HG03045 (cell line): Measurements from ENCODE around the gene PLA2G15.

Experiments used
- ATAC-seq: cut with Tn5 transposase; IDR thresholded peaks from one replicate; pipeline ENCODE4 v1.9.1; 2021; ENCODE audit warnings: mild to moderate bottlenecking, moderate library complexity; ENCODE audit not compliant: unreplicated experiment

The PLA2G15 gene

DNA sequence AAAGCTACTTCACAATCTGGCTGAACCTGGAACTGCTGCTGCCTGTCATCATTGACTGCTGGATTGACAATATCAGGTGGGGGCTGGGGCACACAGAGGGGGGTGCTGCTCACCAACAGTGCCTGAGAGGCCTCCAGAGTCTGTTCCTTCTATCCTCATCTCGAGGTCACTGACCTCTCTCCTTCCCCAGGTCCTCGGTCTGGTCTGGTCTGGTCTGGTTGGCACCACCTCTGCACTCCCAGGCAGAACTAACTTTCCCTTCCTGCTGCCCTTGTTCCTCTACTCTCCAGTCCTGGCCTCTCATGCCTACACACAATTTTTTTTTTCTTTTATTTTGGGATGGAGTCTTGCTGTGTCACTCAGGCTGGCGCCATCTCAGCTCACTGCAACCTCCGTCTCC lies 4.2 kb downstream of the PLA2G15 start:
- no peak for ATAC-seq

- ATAC-seq = no peak
Measured at GRCh38 chr16:68250951-68251350, 5.8 kb downstream of the PLA2G15 start.

- ATAC-seq = no peak
Measured at GRCh38 chr16:68251832-68252231, 6.7 kb downstream of the PLA2G15 start.

- ATAC-seq = no peak
Measured at GRCh38 chr16:68252383-68252782, 7.2 kb downstream of the PLA2G15 start.

GRCh38 chr16:68253721-68254120 lies 8.5 kb downstream of the PLA2G15 start:
- ATAC-seq = no peak

DNA sequence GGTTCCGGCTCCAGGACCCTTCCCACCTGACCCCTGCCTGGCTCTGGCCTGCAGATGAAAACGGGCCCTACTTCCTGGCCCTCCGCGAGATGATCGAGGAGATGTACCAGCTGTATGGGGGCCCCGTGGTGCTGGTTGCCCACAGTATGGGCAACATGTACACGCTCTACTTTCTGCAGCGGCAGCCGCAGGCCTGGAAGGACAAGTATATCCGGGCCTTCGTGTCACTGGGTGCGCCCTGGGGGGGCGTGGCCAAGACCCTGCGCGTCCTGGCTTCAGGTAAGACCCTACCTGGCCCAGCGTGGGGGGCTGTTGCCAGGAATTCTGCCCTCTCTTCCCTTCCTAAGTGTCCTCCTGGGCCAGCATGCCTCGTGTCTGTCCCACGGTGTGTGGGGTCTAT lies 10.5 kb downstream of the PLA2G15 start:
- ATAC-seq = no peak

GRCh38 chr16:68257251-68257905 lies 12.2 kb downstream of the PLA2G15 start:
- no peak for ATAC-seq

DNA sequence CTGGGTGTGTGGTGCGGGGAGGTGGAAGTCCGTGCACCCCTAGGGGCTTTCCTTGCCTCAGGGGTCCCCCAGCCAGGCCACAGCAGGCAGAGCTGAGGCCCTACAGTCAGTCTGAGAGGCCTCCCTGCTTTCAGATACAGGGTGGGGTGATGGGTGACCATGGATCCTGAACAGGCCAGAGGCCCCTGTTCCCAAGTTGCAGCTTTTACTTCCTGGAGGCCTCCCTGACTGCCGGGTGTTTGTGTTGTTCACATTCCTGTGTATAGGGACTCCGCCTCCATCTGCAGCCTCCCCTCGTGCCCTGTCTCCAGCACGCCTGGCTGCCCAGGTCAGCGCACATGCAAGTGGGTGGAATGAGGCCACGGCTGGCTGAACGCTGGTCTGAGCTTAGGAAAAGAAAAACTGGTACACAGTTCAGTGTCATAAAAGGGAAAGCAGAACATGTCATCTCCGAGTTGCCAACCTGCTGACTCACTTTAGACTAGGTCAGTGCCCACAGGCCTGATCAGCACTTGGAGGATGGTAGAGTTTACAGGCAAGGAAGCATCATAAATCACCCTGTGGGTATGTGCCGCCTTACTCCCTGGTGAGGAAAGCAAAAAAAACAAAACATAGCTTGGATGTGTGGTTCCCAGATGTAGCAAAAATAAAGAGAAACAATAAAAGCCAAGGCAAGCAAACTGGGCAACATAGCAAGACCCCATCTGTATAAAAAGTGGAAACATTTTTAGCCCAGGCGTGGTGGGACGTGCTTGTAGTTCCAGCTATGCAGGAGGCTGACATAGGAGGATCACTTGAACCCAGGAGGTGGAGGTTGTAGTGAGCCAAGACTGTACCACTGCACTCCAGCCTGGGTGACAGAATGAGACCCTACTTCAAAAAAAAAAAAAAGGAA lies 13.0 kb downstream of the PLA2G15 start:
- no peak for ATAC-seq

GRCh38 chr16:68259007-68259825 lies 14.0 kb downstream of the PLA2G15 start:
- no peak for ATAC-seq

DNA sequence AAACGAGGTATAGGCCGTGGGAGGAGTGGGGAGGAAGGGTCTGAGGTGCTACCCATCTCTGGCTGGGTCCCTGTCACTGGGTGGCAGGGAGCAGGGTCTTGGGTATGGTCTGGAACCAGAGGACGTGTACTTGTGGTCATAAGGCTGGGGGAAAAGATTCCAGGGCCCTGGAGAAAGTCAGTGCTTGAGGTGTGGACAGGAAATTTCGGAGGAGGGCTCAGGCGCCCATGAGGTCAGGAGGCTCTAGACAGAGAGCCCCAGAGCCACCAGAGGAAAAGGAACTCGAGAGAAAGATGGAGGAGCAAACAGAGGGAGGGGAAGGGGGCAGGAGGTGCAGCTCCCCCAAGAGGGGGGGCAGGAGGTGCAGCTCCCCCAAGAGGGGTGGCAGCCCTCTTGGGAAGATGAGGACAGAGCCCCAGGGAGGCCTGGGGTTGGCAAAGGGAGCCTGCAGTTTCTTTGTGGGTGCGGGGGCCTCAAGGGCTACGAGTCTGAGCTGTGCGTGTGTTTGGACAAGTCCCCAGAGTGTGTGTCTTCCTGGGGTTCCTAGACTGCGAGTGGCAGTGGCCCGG lies 18.5 kb downstream of the PLA2G15 start:
- ATAC-seq = peak; percentile 3

DNA sequence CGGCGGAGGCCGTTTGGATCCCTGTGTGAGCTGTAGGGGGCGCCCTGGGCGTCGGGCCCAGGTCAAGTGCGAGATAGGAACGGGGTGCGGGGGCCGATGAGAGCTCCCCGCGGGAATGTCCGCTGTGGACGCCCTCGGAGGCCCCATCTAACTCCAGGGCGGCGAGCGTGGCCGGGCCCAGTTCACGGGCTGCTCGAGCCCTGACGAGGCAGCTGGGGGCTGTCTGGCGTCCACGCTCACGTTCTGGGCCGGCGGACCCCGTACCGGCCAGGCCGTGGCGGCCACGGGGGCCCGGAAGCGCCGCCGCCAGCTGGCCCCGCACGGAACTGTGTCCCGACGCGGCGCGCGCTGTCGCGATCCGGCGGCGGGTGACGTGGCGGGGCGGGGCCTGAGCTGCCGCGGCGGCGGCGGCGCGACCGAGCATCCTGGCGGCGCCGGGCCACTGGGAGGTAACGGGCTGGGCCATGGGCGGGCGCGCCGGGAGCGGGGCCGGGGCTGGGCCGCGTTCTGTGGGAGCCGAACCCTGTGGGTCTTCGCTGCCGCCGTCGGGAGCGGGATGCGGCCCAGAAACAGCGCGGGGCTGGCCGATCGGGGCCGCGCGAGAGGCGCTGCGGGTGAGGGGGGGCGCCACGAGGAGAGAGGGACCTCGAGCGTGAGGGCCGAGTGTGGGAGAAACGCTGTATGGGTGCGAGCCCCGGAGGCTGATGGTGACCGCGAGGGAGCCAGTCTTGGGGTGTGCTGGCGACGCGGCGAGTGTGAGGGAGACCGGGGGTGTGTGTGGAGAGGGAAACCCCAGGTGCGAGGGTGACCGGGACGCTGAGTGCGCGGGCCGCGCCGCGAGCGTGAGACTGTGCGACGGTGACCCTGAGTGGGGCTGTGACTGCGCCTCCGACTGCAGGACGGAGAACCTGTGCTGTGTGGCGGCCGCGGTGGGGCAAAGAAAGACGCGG lies 19.2 kb downstream of the PLA2G15 start, which contains the start of gene SLC7A6:
SLC7A6 (plus strand) TSS at position 399 of the 950 bp plus-strand sequence. CDS start 10,201 bp downstream, outside the sequence.
- ATAC-seq = peak; percentile 74

DNA sequence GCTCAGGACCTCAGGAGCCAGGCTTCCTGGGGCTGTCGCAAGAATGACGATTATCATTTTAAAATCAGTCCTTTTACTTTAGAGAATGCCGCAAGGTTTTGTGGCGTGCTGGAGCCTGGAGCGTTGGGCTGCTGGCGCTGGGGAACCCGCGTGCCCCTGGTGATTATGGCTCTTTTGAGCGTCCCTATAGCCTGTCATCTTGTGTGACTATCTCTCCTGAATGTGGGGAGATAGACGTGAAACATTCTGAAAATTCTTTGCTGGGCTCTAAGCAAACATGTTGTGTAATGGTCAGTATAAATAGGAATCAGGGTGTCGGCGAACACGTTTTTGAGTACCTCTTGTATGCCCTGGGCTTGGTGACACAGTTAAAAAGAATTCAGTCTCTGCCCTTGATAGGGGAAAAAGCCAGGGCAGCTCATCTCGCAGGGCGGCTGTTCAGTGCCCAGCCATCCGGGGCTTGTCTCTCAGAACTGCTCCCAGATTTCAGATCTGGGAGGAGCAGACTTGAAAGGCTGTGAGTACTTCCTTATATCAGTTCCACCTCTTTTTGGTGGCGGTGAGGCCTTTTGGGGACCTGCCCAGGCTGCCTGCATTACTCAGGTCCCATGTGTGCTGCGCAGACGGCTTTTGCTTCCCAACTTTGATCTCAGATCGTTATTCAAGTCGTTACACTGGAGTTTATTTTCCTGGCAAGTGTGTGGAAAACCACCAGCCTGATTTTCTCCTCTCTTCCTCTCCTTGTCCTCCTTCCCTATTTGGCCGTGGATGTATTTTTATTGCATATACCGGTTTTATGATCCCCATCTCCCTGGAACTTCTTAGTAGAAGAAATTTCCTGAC lies 20.1 kb downstream of the PLA2G15 start:
- ATAC-seq = no peak

- no peak for ATAC-seq
Measured at GRCh38 chr16:68267612-68268405, 22.6 kb downstream of the PLA2G15 start.

GRCh38 chr16:68269793-68270192 lies 24.6 kb downstream of the PLA2G15 start:
- no peak for ATAC-seq

GRCh38 chr16:68270353-68270752 lies 25.2 kb downstream of the PLA2G15 start:
- no peak for ATAC-seq

DNA sequence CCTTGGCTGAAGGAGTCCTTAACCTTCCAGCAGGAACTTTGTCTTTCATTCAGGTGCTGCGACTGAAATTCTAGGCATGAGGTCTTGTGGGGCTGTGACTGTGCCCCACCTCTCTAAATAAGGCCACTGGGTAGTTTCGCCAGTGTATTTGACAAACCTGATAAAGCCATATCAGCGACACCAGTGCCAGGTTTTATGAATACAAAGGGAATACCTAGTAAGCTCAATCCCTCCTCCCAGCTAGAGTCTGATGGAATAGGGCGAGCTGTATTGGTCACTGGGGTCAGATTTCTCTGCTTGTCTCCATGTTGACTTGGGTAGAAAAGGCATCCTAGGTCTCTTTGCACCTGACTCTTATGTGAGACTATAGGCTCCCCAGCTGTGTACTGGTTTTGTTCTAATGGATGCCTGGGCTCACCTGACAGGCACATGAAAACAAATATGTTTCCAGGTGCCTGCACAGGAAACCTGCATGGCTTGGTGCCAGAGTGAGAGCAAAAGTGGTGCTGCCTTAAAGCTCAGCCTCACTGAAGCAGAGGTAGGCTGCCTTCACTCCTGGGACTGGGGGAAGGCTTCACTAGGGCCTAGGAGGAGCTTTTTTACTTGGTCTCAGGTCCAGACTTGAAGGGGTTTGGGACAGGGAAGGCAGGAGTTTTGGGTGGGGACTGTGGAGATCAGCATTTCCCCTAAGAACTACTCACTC lies 27.5 kb downstream of the PLA2G15 start:
- ATAC-seq = no peak

DNA sequence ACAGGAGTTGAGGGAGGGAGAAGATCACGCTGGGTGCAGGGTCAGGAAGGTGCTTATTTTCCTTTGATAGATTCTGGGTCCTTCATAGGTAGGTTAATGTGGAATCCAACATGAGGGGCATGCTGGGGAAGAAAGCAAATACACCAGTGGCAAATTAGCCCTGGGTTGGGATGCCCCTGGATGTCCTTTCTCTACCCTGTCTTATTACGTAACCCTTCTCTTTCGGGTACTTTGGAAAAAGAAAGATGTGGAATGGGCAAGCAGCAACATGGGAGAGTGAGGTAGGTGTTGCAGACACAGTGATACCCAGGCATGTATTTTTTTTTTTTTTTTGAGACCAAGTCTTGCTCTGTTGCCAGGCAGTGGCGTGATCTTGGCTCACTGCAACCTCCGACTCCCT lies 28.3 kb downstream of the PLA2G15 start:
- no peak for ATAC-seq

DNA sequence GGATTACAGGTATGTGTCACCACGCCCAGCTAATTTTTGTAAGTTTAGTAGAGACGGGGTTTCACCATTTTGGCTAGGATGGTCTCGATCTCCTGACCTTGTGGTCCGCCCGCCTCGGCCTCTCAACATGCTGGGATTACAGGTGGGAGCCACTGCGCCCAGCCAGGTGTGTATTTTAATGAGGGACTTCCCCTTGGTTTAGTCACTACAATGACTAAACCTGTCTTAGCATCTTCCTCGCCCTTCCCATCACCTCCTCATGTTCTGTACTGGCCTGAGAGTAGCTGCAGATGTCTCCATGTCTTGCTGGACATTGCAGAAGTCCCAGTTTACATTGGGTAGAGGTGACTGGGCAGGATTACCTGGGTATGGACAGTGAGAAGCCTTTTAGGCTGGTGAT lies 28.7 kb downstream of the PLA2G15 start:
- ATAC-seq = no peak
